ENCODE measurements around the gene DMC1. TPM values are rescaled to one million over a fixed set of nuclear protein-coding genes. Genes with fewer than 3 reads are reported as not detected.

Gene DMC1
- polyA plus RNA-seq, 1 of the 3 experiments (the other 2 are of a cell fraction), result not detected

- ChIA-PET POLR2A (no interaction called here), CTCF (interaction anchor here (1.7 kb wide), 1 partner anchor 9 kb away, joined by 6 read pairs; no protein-coding TSS in a partner anchor)
- 100% methylated on average over 1 of the region's 6 CpGs for WGBS (ENCODE audit: low lambda C conversion rate)
- Histone ChIP-seq H4K20me1 (ENCODE audit: insufficient read depth) (no peaks in the 10 kb centered on the region), H2AFZ (ENCODE audit: low read depth) (no peak overlapping the region), H3K4me3 (ENCODE audit: low read depth in 2 of 2, low read length in 1 of 2) (no peak overlapping the region), H3K4me2 (no peak overlapping the region), H3K36me3 (replicated peaks in 1 of 2; ENCODE audit: control insufficient read depth in 1 of 2, insufficient read depth in 2 of 2, low read length in 1 of 2) (no peaks in the 10 kb centered on the region), H3K9me2 (no peaks in the 10 kb centered on the region), H3K4me1 (ENCODE audit: control insufficient read depth in 1 of 2, insufficient read depth in 2 of 2, low read depth in 1 of 2, low read length in 1 of 2) (peaks cover 0 to 7% of the 10 kb centered on the region in 2 experiments; a peak in 1 of 4 replicates), H3K9ac (no peak overlapping the region), H3K79me2 (ENCODE audit: insufficient read depth) (no peaks in the 10 kb centered on the region), H3K9me3 (no peaks in the 10 kb centered on the region), H3K27ac (ENCODE audit: low read depth in 2 of 2, low read length in 1 of 2) (no peak overlapping the region), H3F3A (replicated peaks; ENCODE audit: insufficient read depth) (no peaks in the 10 kb centered on the region), H3K27me3 (ENCODE audit: insufficient read depth) (no peaks in the 10 kb centered on the region)
- no peak for TF ChIP-seq ZBTB33 (IDR thresholded peaks at IDR 0.05; ENCODE audit: borderline replicate concordance, low read depth)
- TF ChIP-seq NFIC (IDR thresholded peaks at IDR 0.05; ENCODE audit: borderline replicate concordance), result no peak
- no peak for TF ChIP-seq GABPA (IDR thresholded peaks at IDR 0.05; ENCODE audit: low read depth)
- TF ChIP-seq CHD2 (IDR thresholded peaks at IDR 0.05; ENCODE audit: low read length, partially characterized antibody), result no peak
- TF ChIP-seq USF1 (IDR thresholded peaks at IDR 0.05; ENCODE audit: borderline replicate concordance, low read depth), result no peak
- TF ChIP-seq FOXM1 (IDR thresholded peaks at IDR 0.05; ENCODE audit: low read depth), result no peak
- no peak for TF ChIP-seq USF2 (IDR thresholded peaks at IDR 0.05; ENCODE audit: borderline replicate concordance, low read depth, low read length)
- no peak for TF ChIP-seq YY1 (IDR thresholded peaks at IDR 0.05; ENCODE audit: low read depth)
- no peak for TF ChIP-seq IRF3 (IDR thresholded peaks at IDR 0.05; ENCODE audit: low read depth, low read length)
- no peak for TF ChIP-seq EP300 (IDR thresholded peaks at IDR 0.05; ENCODE audit: borderline replicate concordance in 1 of 2, low read depth in 1 of 2, low read length in 1 of 2)
- TF ChIP-seq MEF2A (IDR thresholded peaks at IDR 0.05; ENCODE audit: borderline replicate concordance, low read depth), result no peak
- TF ChIP-seq RAD21 (IDR thresholded peaks at IDR 0.05; ENCODE audit: low read length), result no peak
- TF ChIP-seq RCOR1 (IDR thresholded peaks at IDR 0.05; ENCODE audit: low read length), result no peak
- DNase-seq, result no peak
Measured at GRCh38 chr22:38469306-38469781, 100.6 kb downstream of the DMC1 start.

Other genes starting within 250 kb of the DMC1 start
- gene KCNJ4, start 115.0 kb downstream of the DMC1 start, polyA plus RNA-seq (2012; rRNA removed), result not detected in 2 replicates
- 16.5 and 17.1 TPM in 2 replicates for gene KDELR3, start 102.1 kb downstream of the DMC1 start, polyA plus RNA-seq (2012; rRNA removed)
- 111 and 178 TPM in 2 replicates for gene DDX17, start 63.9 kb downstream of the DMC1 start, polyA plus RNA-seq (2012; rRNA removed)
- gene FAM227A, start 86.2 kb upstream of the DMC1 start, polyA plus RNA-seq (2012; rRNA removed), result 1.2 and 1.9 TPM in 2 replicates
- 21.8 and 23.4 TPM in 2 replicates for gene CBY1, start 86.5 kb upstream of the DMC1 start, polyA plus RNA-seq (2012; rRNA removed)
- 33.1 and 33.6 TPM in 2 replicates for gene TOMM22, start 111.8 kb upstream of the DMC1 start, polyA plus RNA-seq (2012; rRNA removed)
- 17.8 and 23.0 TPM in 2 replicates for gene JOSD1, start 130.8 kb upstream of the DMC1 start, polyA plus RNA-seq (2012; rRNA removed)
- gene GTPBP1, start 135.8 kb upstream of the DMC1 start, polyA plus RNA-seq (2012; rRNA removed), result 11.9 and 15.2 TPM in 2 replicates
- 9.0 and 10.2 TPM in 2 replicates for gene SUN2, start 185.8 kb upstream of the DMC1 start, polyA plus RNA-seq (2012; rRNA removed)
- 15.1 and 17.6 TPM in 2 replicates for gene DNAL4, start 224.0 kb upstream of the DMC1 start, polyA plus RNA-seq (2012; rRNA removed)